Neutrophil (primary cell): Measurements from ENCODE around the gene VSNL1.

Experiments
- H3K27ac ChIP-seq: fragments of 200-600 bp; sonication (generic); 2 replicates; pipeline ENCODE4 v1.5.1; 2016; ENCODE audit warnings: mild to moderate bottlenecking, moderate library complexity
- H3K27me3 ChIP-seq: fragments of 200-600 bp; sonication (generic); 2 replicates; pipeline ENCODE4 v1.6.0; 2016; ENCODE audit warnings: mild to moderate bottlenecking
- H3K36me3 ChIP-seq: fragments of 200-600 bp; sonication (generic); 2 replicates; pipeline ENCODE4 v1.5.1; 2017
- H3K4me1 ChIP-seq, 2 experiments: fragments of 200-600 bp in 1 of 2; sonication (generic) in 1 of 2; 1 replicate in 1 of 2; 2 replicates in 1 of 2; pipeline versions ENCODE4 v1.5.1 to v1.6.1; 2013 to 2016; ENCODE audit warnings: low read depth in 1 of 2, low read length in 1 of 2, mild to moderate bottlenecking in 1 of 2, moderate library complexity in 1 of 2; ENCODE audit not compliant: control insufficient read depth in 1 of 2, insufficient read depth in 1 of 2
- H3K4me3 ChIP-seq, 2 experiments: fragments of 200-600 bp in 1 of 2; sonication (generic) in 1 of 2; 1 replicate in 1 of 2; 2 replicates in 1 of 2; pipeline ENCODE4 v1.5.1; 2013 to 2016; ENCODE audit warnings: low read depth in 1 of 2, low read length in 1 of 2, mild to moderate bottlenecking in 1 of 2, moderate library complexity in 1 of 2
- H3K9me3 ChIP-seq: fragments of 200-600 bp; sonication (generic); 2 replicates; pipeline ENCODE4 v1.5.1; 2016
- TF ChIP-seq, protein P1 (sequence below): fragments of 200-600 bp; sonication (generic); IDR thresholded peaks from 2 replicates; pipeline ENCODE4 v1.5.1; 2016; ENCODE audit warnings: antibody characterized with exemption

The VSNL1 gene

DNA sequence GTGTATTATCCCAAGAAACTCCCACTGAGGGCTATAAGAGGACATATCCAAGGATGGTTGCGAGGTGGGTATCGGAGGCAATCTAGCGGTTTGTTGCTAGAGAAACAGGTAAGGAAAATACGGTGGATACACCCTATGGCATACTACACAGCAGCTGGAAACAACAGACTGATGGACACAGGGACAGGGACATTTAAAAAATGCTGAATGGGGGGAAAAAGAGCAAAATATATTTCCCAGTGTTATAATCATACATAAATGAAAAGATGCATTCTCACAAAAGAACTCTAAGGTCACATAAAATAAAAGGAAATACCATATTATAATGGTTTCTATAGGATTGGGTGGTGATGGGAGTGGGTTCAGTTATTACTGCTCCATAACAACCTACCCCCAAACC, 117.3 kb downstream of the VSNL1 start:
- Histone ChIP-seq H3K9me3 (no peaks in the 10 kb centered on the region), H3K4me1 (no peaks in the 10 kb centered on the region), H3K4me3 (no peak overlapping the region), H3K27ac (no peak overlapping the region), H3K27me3 (no peaks in the 10 kb centered on the region), H3K36me3 (no peaks in the 10 kb centered on the region)
- TF ChIP-seq, protein P1, sequence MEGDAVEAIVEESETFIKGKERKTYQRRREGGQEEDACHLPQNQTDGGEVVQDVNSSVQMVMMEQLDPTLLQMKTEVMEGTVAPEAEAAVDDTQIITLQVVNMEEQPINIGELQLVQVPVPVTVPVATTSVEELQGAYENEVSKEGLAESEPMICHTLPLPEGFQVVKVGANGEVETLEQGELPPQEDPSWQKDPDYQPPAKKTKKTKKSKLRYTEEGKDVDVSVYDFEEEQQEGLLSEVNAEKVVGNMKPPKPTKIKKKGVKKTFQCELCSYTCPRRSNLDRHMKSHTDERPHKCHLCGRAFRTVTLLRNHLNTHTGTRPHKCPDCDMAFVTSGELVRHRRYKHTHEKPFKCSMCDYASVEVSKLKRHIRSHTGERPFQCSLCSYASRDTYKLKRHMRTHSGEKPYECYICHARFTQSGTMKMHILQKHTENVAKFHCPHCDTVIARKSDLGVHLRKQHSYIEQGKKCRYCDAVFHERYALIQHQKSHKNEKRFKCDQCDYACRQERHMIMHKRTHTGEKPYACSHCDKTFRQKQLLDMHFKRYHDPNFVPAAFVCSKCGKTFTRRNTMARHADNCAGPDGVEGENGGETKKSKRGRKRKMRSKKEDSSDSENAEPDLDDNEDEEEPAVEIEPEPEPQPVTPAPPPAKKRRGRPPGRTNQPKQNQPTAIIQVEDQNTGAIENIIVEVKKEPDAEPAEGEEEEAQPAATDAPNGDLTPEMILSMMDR = no peak

DNA sequence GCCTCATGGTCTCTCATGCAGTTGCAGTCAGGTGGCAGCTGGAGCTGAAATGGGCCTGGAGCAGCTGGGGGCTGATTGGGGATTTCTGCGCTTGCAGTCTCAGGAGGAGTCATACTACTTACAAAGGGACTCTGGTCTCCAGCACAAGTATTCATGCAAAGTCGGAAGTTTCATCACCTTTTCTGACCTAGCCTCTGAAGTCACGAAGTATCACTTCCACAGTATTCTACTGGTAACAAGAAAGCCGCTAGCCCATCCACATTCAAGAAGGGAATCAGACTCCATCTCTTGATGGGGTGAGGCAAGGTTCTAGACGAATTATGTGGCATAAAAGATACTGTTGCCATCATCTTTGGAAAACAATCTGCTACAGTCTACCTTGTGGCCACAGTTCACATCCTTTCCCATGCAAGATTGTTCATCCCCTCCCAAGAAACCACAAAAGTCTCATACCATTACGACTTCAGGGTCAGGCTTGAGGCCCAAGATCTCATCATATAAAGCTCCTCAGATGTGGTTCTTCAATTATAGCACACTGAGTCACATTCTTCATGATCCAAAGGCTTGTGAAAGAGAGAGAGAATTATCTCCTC, 117.9 kb downstream of the VSNL1 start:
- Histone ChIP-seq H3K27me3 (no peaks in the 10 kb centered on the region), H3K36me3 (peaks cover 4% of the 10 kb centered on the region), H3K9me3 (no peaks in the 10 kb centered on the region), H3K4me3 (no peak overlapping the region), H3K27ac (no peak overlapping the region), H3K4me1 (no peaks in the 10 kb centered on the region)
- TF ChIP-seq, protein P1 = no peak

DNA sequence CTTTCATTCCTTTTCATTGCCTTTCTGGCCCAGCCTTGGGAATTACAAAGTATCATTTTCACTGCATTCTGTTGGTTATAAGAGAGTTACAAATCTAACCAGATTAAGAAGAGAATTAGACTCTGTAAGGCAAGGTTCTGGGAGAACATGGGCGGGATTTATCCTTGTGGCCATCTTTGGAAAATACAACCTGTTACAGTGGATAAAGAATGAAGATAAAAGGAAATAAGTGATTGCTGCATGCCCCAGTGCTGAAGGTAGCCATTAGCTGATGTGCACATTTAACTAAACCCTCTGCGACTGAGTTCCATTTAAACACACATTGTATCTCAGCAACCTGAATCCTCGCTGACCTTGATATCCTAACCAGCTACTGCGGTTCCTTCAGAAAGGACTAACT, 119.7 kb downstream of the VSNL1 start:
- Histone ChIP-seq H3K36me3 (peaks cover 21% of the 10 kb centered on the region), H3K27me3 (no peaks in the 10 kb centered on the region)
- TF ChIP-seq, protein P1 = no peak

DNA sequence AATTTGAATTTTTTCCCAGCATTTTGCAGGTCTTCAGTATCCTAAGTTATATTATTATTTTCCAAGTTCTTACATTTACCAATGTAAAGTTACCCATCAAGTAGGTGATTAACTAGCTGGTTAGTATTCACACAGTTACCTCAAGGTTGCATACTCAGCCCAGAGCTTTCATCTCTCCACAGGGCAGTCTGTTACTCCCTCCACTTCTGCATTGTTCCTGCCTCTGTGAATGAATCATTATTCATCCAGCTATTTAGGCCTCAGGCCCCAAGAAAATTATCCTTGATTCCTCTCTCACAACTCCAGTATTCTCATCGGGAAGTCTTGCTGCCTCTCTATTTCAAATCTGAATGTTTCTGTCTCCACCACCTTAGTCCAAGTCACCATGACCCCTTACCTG, 121.0 kb downstream of the VSNL1 start:
- TF ChIP-seq, protein P1 = no peak
- H3K36me3 ChIP-seq = peaks cover 24% of the 10 kb centered on the region

More for the DNA sequence above, 119.7 kb downstream of the VSNL1 start:
- Histone ChIP-seq H3K9me3 (no peaks in the 10 kb centered on the region), H3K27ac (no peak overlapping the region), H3K4me3 (no peak overlapping the region), H3K4me1 (no peaks in the 10 kb centered on the region)

GRCh38 chr2:17662723-17663122, 122.2 kb downstream of the VSNL1 start:
- Histone ChIP-seq H3K27me3 (no peaks in the 10 kb centered on the region), H3K4me3 (no peak overlapping the region), H3K36me3 (peaks cover 31% of the 10 kb centered on the region), H3K4me1 (no peaks in the 10 kb centered on the region), H3K9me3 (no peaks in the 10 kb centered on the region), H3K27ac (no peak overlapping the region)
- TF ChIP-seq, protein P1 = no peak

More for the DNA sequence above, 121.0 kb downstream of the VSNL1 start:
- H3K4me3 ChIP-seq = no peak overlapping the region
- H3K9me3 ChIP-seq = no peaks in the 10 kb centered on the region
- H3K27me3 ChIP-seq = no peaks in the 10 kb centered on the region
- no peaks in the 10 kb centered on the region for H3K4me1 ChIP-seq
- H3K27ac ChIP-seq = no peak overlapping the region
